HepG2 (cell line): ENCODE measurements around the gene ICOS. TPM values are rescaled to one million over a fixed set of nuclear protein-coding genes. Genes with fewer than 3 reads are reported as not detected.

Experiments used
- ATAC-seq: fragments of 200-7000 bp; cut with Tn5 transposase; 3 replicates; pipeline ENCODE4 v1.9.1; 2020; ENCODE audit warnings: mild to moderate bottlenecking, moderate library complexity
- BruUV-seq: library from RNA; stranded (reverse); fragments of 400-500 nt; replicated peaks from 2 replicates; lab custom pipeline; 2021; lab: Mats Ljungman, UMichigan
- CTCF ChIA-PET: fragments of 300-600 bp; formaldehyde crosslinking; extraction: SDS; loops from one replicate; lab custom pipeline; 2021; ENCODE audit warnings: low total read pairs, inconsistent platforms, low intra/inter-chr PET ratio; lab: Yijun Ruan, JAX
- POLR2A ChIA-PET: fragments of 350-600 bp; sonication (Branson Sonifier 250); formaldehyde crosslinking; loops from one replicate; lab custom pipeline; 2020; ENCODE audit warnings: antibody characterized with exemption, inconsistent platforms; lab: Yijun Ruan, JAX
- DNase-seq: peaks from one replicate; pipeline ENCODE4 v3.0.0-alpha.2; 2015; ENCODE audit warnings: low spot score
- FAIRE-seq: peaks from 3 replicates; lab custom pipeline; 2011; peaks lifted over from hg19 to GRCh38; lab: Jason Lieb, UNC
- H2AFZ ChIP-seq: one replicate; pipeline ENCODE4 v1.6.1; 2011; ENCODE audit warnings: low read length, inconsistent platforms
- H3K27ac ChIP-seq: fragments of 300-600 bp; 3 replicates; pipeline ENCODE4 v1.8.0; 2011; ENCODE audit warnings: mixed run types, mild to moderate bottlenecking, mixed read lengths, low read length, inconsistent platforms; ENCODE audit not compliant: insufficient read depth; ENCODE audit errors: extremely low read length
- H3K27me3 ChIP-seq, 2 experiments: fragments of 200-600 bp in 1 of 2; 2 replicates in 1 of 2; 3 replicates in 1 of 2; pipeline versions ENCODE4 v1.6.0 to v1.8.0; 2011; ENCODE audit warnings: low read length in 2 of 2, mild to moderate bottlenecking in 2 of 2, moderate library complexity in 2 of 2, inconsistent platforms in 1 of 2; ENCODE audit not compliant: insufficient read depth in 2 of 2, control insufficient read depth in 1 of 2
- H3K36me3 ChIP-seq, 2 experiments: fragments of 200-600 bp in 1 of 2; replicated peaks in 1 of 2; 2 replicates in 1 of 2; 3 replicates in 1 of 2; pipeline versions ENCODE4 v1.5.1 to v1.8.0; 2011; ENCODE audit warnings: low read length in 2 of 2, inconsistent platforms in 1 of 2; ENCODE audit not compliant: insufficient read depth in 2 of 2, control insufficient read depth in 1 of 2
- H3K4me1 ChIP-seq: 2 replicates; pipeline ENCODE4 v1.5.1; 2012; ENCODE audit warnings: low read length, inconsistent platforms; ENCODE audit not compliant: insufficient read depth
- H3K4me2 ChIP-seq: 2 replicates; pipeline ENCODE4 v1.6.0; 2011; ENCODE audit warnings: low read depth, low read length, inconsistent platforms
- H3K4me3 ChIP-seq, 3 experiments: fragments of 200-600 bp in 1 of 3; sonication (generic), shearing (Covaris generic) in 1 of 3; replicated peaks in 1 of 3; 2 replicates each; pipeline ENCODE4 v1.5.1; 2011 to 2016; ENCODE audit warnings: low read length in 3 of 3, inconsistent platforms in 2 of 3, low read depth in 2 of 3, mild to moderate bottlenecking in 2 of 3, control low read depth in 1 of 3, mixed read lengths in 1 of 3; ENCODE audit not compliant: insufficient read depth in 1 of 3
- H3K79me2 ChIP-seq: one replicate; pipeline ENCODE4 v1.6.1; 2011; ENCODE audit warnings: low read length, inconsistent platforms; ENCODE audit not compliant: insufficient read depth
- H3K9ac ChIP-seq: 2 replicates; pipeline ENCODE4 v1.6.0; 2011; ENCODE audit warnings: mild to moderate bottlenecking, low read depth, low read length, inconsistent platforms; ENCODE audit not compliant: insufficient read depth
- H3K9me3 ChIP-seq: 2 replicates; pipeline ENCODE4 v1.5.1; 2012; ENCODE audit warnings: mild to moderate bottlenecking, low read length
- H4K20me1 ChIP-seq: 2 replicates; pipeline ENCODE4 v1.6.0; 2011; ENCODE audit warnings: inconsistent platforms, mild to moderate bottlenecking, low read length, moderate library complexity; ENCODE audit not compliant: insufficient read depth
- ATRX ChIP-seq: sonication (generic); formaldehyde crosslinking; IDR thresholded peaks from 2 replicates; pipeline ENCODE4 v1.4.0; 2020; ENCODE audit warnings: missing genetic modification reagents, borderline replicate concordance
- CAMTA2 ChIP-seq: sonication (generic); formaldehyde crosslinking; IDR thresholded peaks from 2 replicates; pipeline ENCODE4 v1.4.0; 2020; ENCODE audit warnings: mild to moderate bottlenecking, missing genetic modification reagents, borderline replicate concordance
- PBX2 ChIP-seq: IDR thresholded peaks from 2 replicates; pipeline ENCODE4 v1.6.1; 2016; ENCODE audit warnings: control low read depth
- SIX4 ChIP-seq: sonication (generic); formaldehyde crosslinking; IDR thresholded peaks from 2 replicates; pipeline ENCODE4 v1.4.0; 2020; ENCODE audit warnings: missing genetic modification reagents
- SNAPC5 ChIP-seq: sonication (generic); formaldehyde crosslinking; IDR thresholded peaks from 2 replicates; pipeline ENCODE4 v1.8.1; 2023; ENCODE audit warnings: mild to moderate bottlenecking, missing genetic modification reagents, borderline replicate concordance
- U2AF1 ChIP-seq: fragments of 200-400 bp; formaldehyde crosslinking; optimal IDR thresholded peaks from 2 replicates; pipeline ENCODE3; 2017; ENCODE audit warnings: mild to moderate bottlenecking, low read depth, low read length
- ZNF207 ChIP-seq: fragments of 450-650 bp; IDR thresholded peaks from 2 replicates; pipeline ENCODE4 v1.6.1; 2016; ENCODE audit warnings: antibody characterized with exemption, borderline replicate concordance
- ZNF552 ChIP-seq: sonication (generic); formaldehyde crosslinking; IDR thresholded peaks from 2 replicates; pipeline ENCODE4 v1.9.0; 2022; ENCODE audit warnings: missing genetic modification reagents, mild to moderate bottlenecking, borderline replicate concordance
- WGBS: methylation state at CpG from one replicate; pipeline ENCODE4 v1.1.6; 2017; ENCODE audit warnings: low lambda C conversion rate; 5-methylcytosine and 5-hydroxymethylcytosine counted together
- in situ Hi-C: cut with HindIII; loops from 2 replicates; pipeline ENCODE4 v1.10.0; 2017; ENCODE audit warnings: low pct_unique_long_range_greater_than_20kb; ENCODE audit not compliant: extremely low pct_ligation_motif_present
- intact Hi-C: fragments of 100-400 bp; cut with micrococcal nuclease; formaldehyde crosslinking; loops from one replicate; pipeline ENCODE4 v1.10.0; 2022; ENCODE audit not compliant: unreplicated experiment
- polyA plus RNA-seq, 8 experiments: library from polyadenylated mRNA; depleted of rRNA in 3 of 8; stranded (reverse) in 7 of 8; unstranded in 1 of 8; fragments of >200 nt; fragmentation: Illumina TruSeq in 4 of 8; extraction: Trizol in 4 of 8; gene quantifications; 2 replicates each; pipeline versions ENCODE4 v1.2.1 to v1.2.3, GENCODE V29; 2011 to 2016; ENCODE audit warnings: low read depth in 4 of 8, missing spikeins in 1 of 8, mixed read lengths in 1 of 8; ENCODE audit not compliant: insufficient read depth in 1 of 8
- total RNA-seq, 5 experiments: library from RNA; depleted of rRNA; stranded (reverse); fragments of >200 nt; fragmentation: Illumina TruSeq; extraction: Trizol; gene quantifications; 2 replicates each; pipeline ENCODE4 v1.2.3, GENCODE V29; 2016; ENCODE audit warnings: low read depth in 1 of 5
- TF ChIP-seq, protein P1 (sequence below): sonication (generic); formaldehyde crosslinking; IDR thresholded peaks from 2 replicates; pipeline ENCODE4 v1.4.0; 2020; ENCODE audit warnings: missing genetic modification reagents
- TF ChIP-seq, protein P2 (sequence below): sonication (generic); formaldehyde crosslinking; IDR thresholded peaks from 2 replicates; pipeline ENCODE4 v1.4.0; 2020; ENCODE audit warnings: mild to moderate bottlenecking, missing genetic modification reagents
- TF ChIP-seq, protein P3 (sequence below): sonication (generic); formaldehyde crosslinking; IDR thresholded peaks from 2 replicates; pipeline ENCODE4 v1.8.1; 2023; ENCODE audit warnings: mild to moderate bottlenecking, moderate library complexity, missing genetic modification reagents

Gene ICOS
- total and polyA plus RNA-seq, 2 of the 13 experiments (the other 11 are each of a cell fraction or from before 2014, with no cell fraction given), result not detected

GRCh38 chr2:203898657-203899056 lies 37.9 kb upstream of the ICOS start (continued):
- TF ChIP-seq ZNF552 (CRISPR knock-in tag), result no peak
- TF ChIP-seq ATRX (CRISPR knock-in tag), result no peak
- TF ChIP-seq SNAPC5 (CRISPR knock-in tag), result no peak
- TF ChIP-seq, protein P1, sequence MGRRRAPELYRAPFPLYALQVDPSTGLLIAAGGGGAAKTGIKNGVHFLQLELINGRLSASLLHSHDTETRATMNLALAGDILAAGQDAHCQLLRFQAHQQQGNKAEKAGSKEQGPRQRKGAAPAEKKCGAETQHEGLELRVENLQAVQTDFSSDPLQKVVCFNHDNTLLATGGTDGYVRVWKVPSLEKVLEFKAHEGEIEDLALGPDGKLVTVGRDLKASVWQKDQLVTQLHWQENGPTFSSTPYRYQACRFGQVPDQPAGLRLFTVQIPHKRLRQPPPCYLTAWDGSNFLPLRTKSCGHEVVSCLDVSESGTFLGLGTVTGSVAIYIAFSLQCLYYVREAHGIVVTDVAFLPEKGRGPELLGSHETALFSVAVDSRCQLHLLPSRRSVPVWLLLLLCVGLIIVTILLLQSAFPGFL (CRISPR knock-in tag), result no peak
- no peak for TF ChIP-seq SIX4 (CRISPR knock-in tag)

GRCh38 chr2:203900253-203900652 lies 36.3 kb upstream of the ICOS start:
- FAIRE-seq (no peak), ATAC-seq (no peak), DNase-seq (no peak)
- Histone ChIP-seq H3K4me3 (no peak overlapping the region), H4K20me1 (no peaks in the 10 kb centered on the region), H3K36me3 (no peaks in the 10 kb centered on the region), H3K27me3 (no peaks in the 10 kb centered on the region; a peak in 1 of 5 replicates), H3K4me2 (no peak overlapping the region), H3K4me1 (no peaks in the 10 kb centered on the region), H3K9me3 (peaks cover 17% of the 10 kb centered on the region), H3K9ac (no peak overlapping the region), H3K27ac (no peak overlapping the region), H3K79me2 (no peaks in the 10 kb centered on the region), H2AFZ (no peak overlapping the region)
- in situ Hi-C loops, result loop anchor here (25.0 kb wide), 1 partner anchor 1063 kb away; no protein-coding TSS in a partner anchor
- CTCF ChIA-PET, result no interaction called here
- BruUV-seq, result no TSS peak
- 36% methylated on average over 2 of the region's 2 CpGs for WGBS
- POLR2A ChIA-PET, result no interaction called here
- intact Hi-C loops, result loop anchor here (10.0 kb wide), 1 partner anchor 1065 kb away; no protein-coding TSS in a partner anchor
- TF ChIP-seq, protein P2, sequence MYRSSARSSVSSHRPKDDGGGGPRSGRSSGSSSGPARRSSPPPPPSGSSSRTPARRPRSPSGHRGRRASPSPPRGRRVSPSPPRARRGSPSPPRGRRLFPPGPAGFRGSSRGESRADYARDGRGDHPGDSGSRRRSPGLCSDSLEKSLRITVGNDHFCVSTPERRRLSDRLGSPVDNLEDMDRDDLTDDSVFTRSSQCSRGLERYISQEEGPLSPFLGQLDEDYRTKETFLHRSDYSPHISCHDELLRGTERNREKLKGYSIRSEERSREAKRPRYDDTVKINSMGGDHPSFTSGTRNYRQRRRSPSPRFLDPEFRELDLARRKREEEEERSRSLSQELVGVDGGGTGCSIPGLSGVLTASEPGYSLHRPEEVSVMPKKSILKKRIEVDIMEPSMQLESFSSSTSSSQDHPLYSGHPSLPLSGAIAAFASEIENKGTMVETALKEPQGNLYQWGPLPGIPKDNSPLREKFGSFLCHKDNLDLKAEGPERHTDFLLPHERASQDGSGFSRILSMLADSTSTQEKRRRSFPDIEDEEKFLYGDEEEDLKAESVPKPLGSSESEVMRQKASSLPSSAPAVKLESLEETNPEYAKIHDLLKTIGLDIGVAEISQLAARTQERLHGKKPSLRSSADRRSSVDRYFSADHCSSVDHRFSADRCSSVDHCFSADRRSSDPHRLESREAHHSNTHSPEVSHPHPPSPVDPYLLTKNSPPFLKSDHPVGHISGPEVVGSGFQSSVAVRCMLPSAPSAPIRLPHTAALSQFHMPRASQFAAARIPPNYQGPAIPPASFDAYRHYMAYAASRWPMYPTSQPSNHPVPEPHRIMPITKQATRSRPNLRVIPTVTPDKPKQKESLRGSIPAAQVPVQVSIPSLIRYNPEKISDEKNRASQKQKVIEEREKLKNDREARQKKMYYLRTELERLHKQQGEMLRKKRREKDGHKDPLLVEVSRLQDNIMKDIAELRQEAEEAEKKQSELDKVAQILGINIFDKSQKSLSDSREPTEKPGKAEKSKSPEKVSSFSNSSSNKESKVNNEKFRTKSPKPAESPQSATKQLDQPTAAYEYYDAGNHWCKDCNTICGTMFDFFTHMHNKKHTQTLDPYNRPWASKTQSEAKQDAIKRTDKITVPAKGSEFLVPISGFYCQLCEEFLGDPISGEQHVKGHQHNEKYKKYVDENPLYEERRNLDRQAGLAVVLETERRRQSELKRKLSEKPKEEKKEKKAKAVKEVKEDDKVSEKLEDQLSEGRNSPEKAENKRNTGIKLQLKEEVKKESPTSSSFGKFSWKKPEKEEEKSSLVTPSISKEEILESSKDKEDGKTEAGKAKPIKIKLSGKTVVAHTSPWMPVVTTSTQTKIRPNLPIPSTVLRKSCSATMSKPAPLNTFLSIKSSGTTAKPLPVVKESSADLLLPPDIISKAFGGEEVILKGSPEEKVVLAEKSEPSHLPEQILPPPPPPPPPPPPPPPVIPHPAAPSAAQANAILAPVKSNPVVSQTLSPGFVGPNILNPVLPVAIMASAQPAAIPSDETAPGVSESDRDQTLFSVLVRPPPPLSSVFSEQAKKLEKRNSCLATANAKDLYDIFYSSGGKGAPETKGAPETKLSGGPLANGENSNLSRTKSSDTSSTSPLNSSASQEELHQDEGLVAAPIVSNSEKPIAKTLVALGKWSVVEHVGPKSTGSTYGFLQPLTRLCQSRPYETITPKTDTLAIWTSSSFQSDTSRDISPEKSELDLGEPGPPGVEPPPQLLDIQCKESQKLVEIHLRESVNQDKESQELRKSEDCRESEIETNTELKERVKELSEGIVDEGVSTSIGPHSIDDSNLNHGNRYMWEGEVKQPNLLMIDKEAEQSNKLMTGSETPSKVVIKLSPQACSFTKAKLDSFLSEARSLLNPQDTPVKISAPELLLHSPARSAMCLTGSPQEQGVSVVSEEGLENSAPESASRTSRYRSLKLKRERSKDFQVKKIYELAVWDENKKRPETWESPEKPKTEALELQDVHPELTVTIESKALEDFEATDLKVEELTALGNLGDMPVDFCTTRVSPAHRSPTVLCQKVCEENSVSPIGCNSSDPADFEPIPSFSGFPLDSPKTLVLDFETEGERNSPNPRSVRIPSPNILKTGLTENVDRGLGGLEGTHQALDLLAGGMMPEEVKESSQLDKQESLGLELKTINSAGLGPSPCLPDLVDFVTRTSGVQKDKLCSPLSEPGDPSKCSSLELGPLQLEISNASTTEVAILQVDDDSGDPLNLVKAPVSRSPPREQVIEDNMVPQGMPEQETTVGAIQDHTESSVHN (CRISPR knock-in tag), result no peak
- TF ChIP-seq, protein P3, sequence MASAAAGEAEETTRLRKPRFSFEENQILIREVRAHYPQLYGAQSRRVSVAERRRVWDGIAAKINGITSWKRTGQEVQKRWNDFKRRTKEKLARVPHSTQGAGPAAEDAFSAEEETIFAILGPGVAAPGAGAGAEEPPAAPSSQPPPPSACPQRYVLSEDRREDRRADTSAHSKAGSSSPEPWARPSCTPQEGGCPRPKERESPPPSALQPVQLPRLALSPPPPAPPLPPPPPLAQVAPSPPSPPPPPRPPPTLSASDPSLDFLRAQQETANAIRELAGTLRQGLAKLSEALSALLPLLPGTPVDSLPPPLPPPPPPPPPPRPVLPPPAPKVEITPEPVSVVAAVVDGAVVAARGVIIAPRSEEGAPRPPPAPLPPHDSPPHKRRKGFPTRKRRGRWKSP (CRISPR knock-in tag), result no peak
- TF ChIP-seq CAMTA2 (CRISPR knock-in tag) (no peak), ZNF207 (no peak), U2AF1 (no peak), PBX2 (CRISPR knock-in tag) (no peak)
